Measurements from ENCODE around the gene S100B.
A peak's percentile ranks its signal among the peaks of the same experiment; 100 is the strongest.
"Not testable (repeated sequence)": the region's sequence is repeated elsewhere in the genome, so short reads cannot be mapped to it uniquely, and the experiment has no call there.

The S100B gene

DNA sequence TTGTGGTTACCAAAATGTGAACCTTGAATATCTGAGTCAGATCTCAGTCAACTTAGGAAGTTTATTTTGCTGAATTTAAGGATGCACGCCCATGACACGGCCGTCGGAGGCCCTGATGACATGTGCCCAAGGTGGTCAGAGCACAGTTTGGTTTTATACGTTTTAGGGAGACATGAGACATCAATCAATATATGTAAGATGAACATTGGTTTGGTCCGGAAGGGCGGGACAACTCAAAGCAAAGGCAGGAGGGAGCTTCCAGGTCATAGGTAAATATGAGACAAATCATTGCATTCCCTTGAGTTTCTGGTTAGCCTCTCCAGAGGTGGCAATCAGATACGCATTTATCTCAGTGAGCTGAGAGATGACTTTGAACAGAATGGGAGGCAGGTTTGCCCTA is 29.5 kb upstream of the S100B start:
- Histone ChIP-seq H3K4me3 (ENCODE audit: low read depth in 1 of 2, low read length in 1 of 2) (peak overlapping the region; percentile 86 to 100), H3K27ac (peak overlapping the region; percentile 98), H3K9me3 (no peaks in the 10 kb centered on the region), H3K36me3 (peaks cover 8% of the 10 kb centered on the region), H3K27me3 (no peaks in the 10 kb centered on the region), H3K4me1 (ENCODE audit: control insufficient read depth in 1 of 2, insufficient read depth in 1 of 2, low read depth in 1 of 2, low read length in 1 of 2) (peaks cover 42 to 47% of the 10 kb centered on the region in 2 experiments)
- no peak for TF ChIP-seq CTCF (IDR thresholded peaks at IDR 0.05)

DNA sequence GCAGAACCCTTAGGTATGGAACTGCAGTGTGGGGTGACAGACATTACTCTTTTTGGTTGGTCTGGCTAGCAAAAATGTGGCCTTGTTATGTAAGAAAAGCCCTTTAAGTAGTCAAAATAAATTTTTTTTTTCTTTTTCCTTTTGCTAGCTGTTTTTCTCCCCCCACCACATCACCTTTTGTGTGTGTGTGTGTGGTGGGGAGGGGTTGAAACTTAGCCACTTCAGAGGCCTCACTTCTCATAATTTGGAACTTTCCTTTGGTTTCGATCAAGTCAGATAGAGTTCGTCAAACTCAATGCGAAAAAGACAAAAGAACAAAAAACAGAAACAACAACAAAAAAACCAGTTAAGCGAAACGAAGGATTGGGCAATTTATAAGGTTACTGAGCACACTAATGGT is 28.7 kb upstream of the S100B start:
- Histone ChIP-seq H3K27ac (no peak overlapping the region), H3K27me3 (no peaks in the 10 kb centered on the region), H3K4me1 (ENCODE audit: control insufficient read depth in 1 of 2, insufficient read depth in 1 of 2, low read depth in 1 of 2, low read length in 1 of 2) (peaks cover 38 to 45% of the 10 kb centered on the region in 2 experiments)

GRCh38 chr21:46630915-46631314 is 26.0 kb upstream of the S100B start:
- peaks cover 40 to 47% of the 10 kb centered on the region in 2 experiments for H3K4me1 ChIP-seq (ENCODE audit: control insufficient read depth in 1 of 2, insufficient read depth in 1 of 2, low read depth in 1 of 2, low read length in 1 of 2)
- not testable (repeated sequence) for H3K27me3 ChIP-seq; H3K4me3 ChIP-seq (ENCODE audit: low read depth in 1 of 2, low read length in 1 of 2); H3K27ac ChIP-seq; H3K9me3 ChIP-seq; H3K36me3 ChIP-seq

More for the DNA sequence above, 28.7 kb upstream of the S100B start:
- H3K4me3 ChIP-seq (ENCODE audit: low read depth in 1 of 2, low read length in 1 of 2): no peak overlapping the region
- no peak for TF ChIP-seq CTCF (IDR thresholded peaks at IDR 0.05)
- H3K9me3 ChIP-seq: no peaks in the 10 kb centered on the region
- H3K36me3 ChIP-seq: peaks cover 8% of the 10 kb centered on the region

- Histone ChIP-seq H3K4me1 (ENCODE audit: control insufficient read depth in 1 of 2, insufficient read depth in 1 of 2, low read depth in 1 of 2, low read length in 1 of 2) (peaks cover 49 to 54% of the 10 kb centered on the region in 2 experiments), H3K4me3 (ENCODE audit: low read depth in 1 of 2, low read length in 1 of 2) (no peak overlapping the region), H3K36me3 (no peaks in the 10 kb centered on the region), H3K9me3 (no peaks in the 10 kb centered on the region), H3K27ac (peak overlapping the region; percentile 85), H3K27me3 (no peaks in the 10 kb centered on the region)
- TF ChIP-seq CTCF (IDR thresholded peaks at IDR 0.05): no peak
Observed at GRCh38 chr21:46628868-46629267, 24.0 kb upstream of the S100B start.

GRCh38 chr21:46627726-46628125 is 22.8 kb upstream of the S100B start:
- peak overlapping the region; percentile 85 for H3K27ac ChIP-seq
- H3K27me3 ChIP-seq: no peaks in the 10 kb centered on the region
- no peak for TF ChIP-seq CTCF (IDR thresholded peaks at IDR 0.05)
- H3K4me1 ChIP-seq (ENCODE audit: control insufficient read depth in 1 of 2, insufficient read depth in 1 of 2, low read depth in 1 of 2, low read length in 1 of 2): peaks cover 59 to 60% of the 10 kb centered on the region in 2 experiments
- H3K9me3 ChIP-seq: no peaks in the 10 kb centered on the region
- no peaks in the 10 kb centered on the region for H3K36me3 ChIP-seq
- H3K4me3 ChIP-seq (ENCODE audit: low read depth in 1 of 2, low read length in 1 of 2): no peak overlapping the region

- Histone ChIP-seq H3K27me3 (no peaks in the 10 kb centered on the region), H3K9me3 (no peaks in the 10 kb centered on the region), H3K4me3 (ENCODE audit: low read depth in 1 of 2, low read length in 1 of 2) (peak overlapping the region; percentile 6 to 23), H3K36me3 (no peaks in the 10 kb centered on the region), H3K27ac (peak overlapping the region; percentile 85), H3K4me1 (ENCODE audit: control insufficient read depth in 1 of 2, insufficient read depth in 1 of 2, low read depth in 1 of 2, low read length in 1 of 2) (peaks cover 66 to 67% of the 10 kb centered on the region in 2 experiments)
- TF ChIP-seq CTCF (IDR thresholded peaks at IDR 0.05): no peak
Observed at GRCh38 chr21:46626975-46627501, 22.2 kb upstream of the S100B start.
